Measurements from ENCODE around the gene PTPRG. TPM values are rescaled to one million over a fixed set of nuclear protein-coding genes. Genes with fewer than 3 reads are reported as not detected.

Gene PTPRG
- total RNA-seq, 2 experiments from 2014 or later, result 0.13 to 0.70 TPM

DNA sequence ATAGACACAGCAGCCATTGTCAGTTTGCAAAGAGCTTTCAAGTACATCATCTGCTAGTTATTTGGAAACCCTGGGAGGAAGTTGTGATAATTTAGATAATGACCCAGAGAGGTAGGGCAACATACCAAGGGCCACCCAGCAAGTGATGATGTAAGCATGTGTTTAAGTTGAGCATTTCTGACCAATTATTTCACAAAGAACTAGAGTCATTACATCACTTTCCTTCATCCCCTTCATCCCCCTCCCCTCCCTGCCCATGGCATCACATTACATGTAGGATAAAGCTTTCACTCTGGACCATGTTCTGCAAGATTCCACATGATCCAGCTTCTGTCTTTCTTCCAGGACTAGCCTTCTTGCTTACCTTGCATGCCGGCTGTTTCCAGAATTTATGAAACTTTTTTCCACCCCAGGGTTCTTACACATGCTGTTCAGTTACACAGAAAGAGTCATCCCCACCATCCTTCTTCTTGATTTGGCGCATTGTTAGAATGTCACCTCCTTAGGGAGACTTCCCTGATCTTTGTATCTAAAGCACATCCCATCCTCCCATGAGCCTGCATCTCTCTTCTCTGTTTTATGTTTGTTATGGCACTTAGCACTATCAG lies 71.3 kb downstream of the PTPRG start:
- Histone ChIP-seq H3K36me3 (ENCODE audit: insufficient read depth, low read length) (no peaks in the 10 kb centered on the region), H3K79me2 (ENCODE audit: insufficient read depth, low read depth, low read length) (no peaks in the 10 kb centered on the region), H3K4me3 (ENCODE audit: low read depth, low read length, poor library complexity, severe bottlenecking) (no peak overlapping the region), H3K4me1 (ENCODE audit: insufficient read depth, low read length, poor library complexity, severe bottlenecking) (peaks cover 38% of the 10 kb centered on the region), H3K27ac (ENCODE audit: low read depth, low read length, poor library complexity, severe bottlenecking) (no peak overlapping the region), H3K9me3 (ENCODE audit: low read length) (no peaks in the 10 kb centered on the region), H3K9me2 (ENCODE audit: insufficient read depth, low read length) (no peaks in the 10 kb centered on the region), H2AFZ (ENCODE audit: low read length) (peak overlapping the region; percentile 40; the same call in 1 of the 2 replicates), H4K20me1 (ENCODE audit: insufficient read depth, low read length) (no peaks in the 10 kb centered on the region), H3K4me2 (ENCODE audit: low read length) (0 out of 2 replicates have a peak overlapping the region, but pooled peaks have one; percentile 52)
- intact Hi-C loops (cut with micrococcal nuclease; ENCODE audit: unreplicated experiment), result no loop called here
- POLR2A ChIA-PET, result interaction anchor here (0.7 kb wide), 1 partner anchor 67 kb away, joined by 3 read pairs; no protein-coding TSS in a partner anchor
- no TSS peak for BruUV-seq (replicated peaks)
- TF ChIP-seq, protein P1, sequence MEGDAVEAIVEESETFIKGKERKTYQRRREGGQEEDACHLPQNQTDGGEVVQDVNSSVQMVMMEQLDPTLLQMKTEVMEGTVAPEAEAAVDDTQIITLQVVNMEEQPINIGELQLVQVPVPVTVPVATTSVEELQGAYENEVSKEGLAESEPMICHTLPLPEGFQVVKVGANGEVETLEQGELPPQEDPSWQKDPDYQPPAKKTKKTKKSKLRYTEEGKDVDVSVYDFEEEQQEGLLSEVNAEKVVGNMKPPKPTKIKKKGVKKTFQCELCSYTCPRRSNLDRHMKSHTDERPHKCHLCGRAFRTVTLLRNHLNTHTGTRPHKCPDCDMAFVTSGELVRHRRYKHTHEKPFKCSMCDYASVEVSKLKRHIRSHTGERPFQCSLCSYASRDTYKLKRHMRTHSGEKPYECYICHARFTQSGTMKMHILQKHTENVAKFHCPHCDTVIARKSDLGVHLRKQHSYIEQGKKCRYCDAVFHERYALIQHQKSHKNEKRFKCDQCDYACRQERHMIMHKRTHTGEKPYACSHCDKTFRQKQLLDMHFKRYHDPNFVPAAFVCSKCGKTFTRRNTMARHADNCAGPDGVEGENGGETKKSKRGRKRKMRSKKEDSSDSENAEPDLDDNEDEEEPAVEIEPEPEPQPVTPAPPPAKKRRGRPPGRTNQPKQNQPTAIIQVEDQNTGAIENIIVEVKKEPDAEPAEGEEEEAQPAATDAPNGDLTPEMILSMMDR (conservative IDR thresholded peaks at IDR 0.05; ENCODE audit: low read length), result no peak
- TF ChIP-seq EZH2phosphoT487 (IDR thresholded peaks at IDR 0.05; ENCODE audit: borderline replicate concordance, low read depth, low read length), result no peak
- DNase-seq (ENCODE audit: low spot score), result no peak
- CTCF ChIA-PET (ENCODE audit: unreplicated experiment), result no interaction called here

DNA sequence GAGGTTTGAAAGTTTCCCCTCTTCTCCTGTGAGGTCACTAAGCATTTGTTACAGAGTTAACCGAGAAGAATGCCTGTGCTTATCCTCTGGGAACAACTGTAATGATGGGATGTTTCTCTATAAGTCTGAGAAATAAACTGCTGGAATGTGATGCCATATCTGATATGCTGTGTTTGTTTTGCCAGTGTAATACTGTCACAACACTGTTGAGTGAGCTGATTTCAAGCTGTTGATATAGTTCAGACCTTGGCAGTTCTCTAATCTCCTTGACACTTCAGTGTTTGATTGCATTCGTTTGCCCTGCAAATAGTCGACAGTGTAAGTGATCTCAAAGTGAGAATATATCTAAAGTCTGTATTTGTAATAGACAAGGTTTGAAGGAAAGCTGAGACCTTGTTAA lies 73.3 kb downstream of the PTPRG start:
- H3K4me1 ChIP-seq (ENCODE audit: insufficient read depth, low read length, poor library complexity, severe bottlenecking), result peaks cover 45% of the 10 kb centered on the region
- intact Hi-C loops (cut with micrococcal nuclease; ENCODE audit: unreplicated experiment), result no loop called here
- no TSS peak for BruUV-seq (replicated peaks)
- no peaks in the 10 kb centered on the region for H3K9me2 ChIP-seq (ENCODE audit: insufficient read depth, low read length)
- H3K27ac ChIP-seq (ENCODE audit: low read depth, low read length, poor library complexity, severe bottlenecking), result no peak overlapping the region
- TF ChIP-seq, protein P1 (conservative IDR thresholded peaks at IDR 0.05; ENCODE audit: low read length), result no peak
- TF ChIP-seq EZH2phosphoT487 (IDR thresholded peaks at IDR 0.05; ENCODE audit: borderline replicate concordance, low read depth, low read length), result no peak
- no peak overlapping the region for H3K4me2 ChIP-seq (ENCODE audit: low read length)
- ChIA-PET CTCF (ENCODE audit: unreplicated experiment) (no interaction called here), POLR2A (no interaction called here)
- no peaks in the 10 kb centered on the region for H3K79me2 ChIP-seq (ENCODE audit: insufficient read depth, low read depth, low read length)
- no peaks in the 10 kb centered on the region for H3K9me3 ChIP-seq (ENCODE audit: low read length)
- no peak overlapping the region for H2AFZ ChIP-seq (ENCODE audit: low read length)
- no peaks in the 10 kb centered on the region for H4K20me1 ChIP-seq (ENCODE audit: insufficient read depth, low read length)
- no peak overlapping the region for H3K4me3 ChIP-seq (ENCODE audit: low read depth, low read length, poor library complexity, severe bottlenecking)
- no peaks in the 10 kb centered on the region for H3K36me3 ChIP-seq (ENCODE audit: insufficient read depth, low read length)
- DNase-seq (ENCODE audit: low spot score), result no peak
